ENCODE results near the gene CCDC146.

GRCh38 chr7:77226357-77226839, 104.0 kb downstream of the CCDC146 start:
- TF ChIP-seq CTCF (IDR thresholded peaks at IDR 0.05) = no peak
- TF ChIP-seq POLR2A (IDR thresholded peaks at IDR 0.05) = no peak
- TF ChIP-seq POLR2AphosphoS5 (IDR thresholded peaks at IDR 0.05) = no peak

All from upper lobe of left lung (tissue), 4 donors.